Hematopoietic multipotent progenitor cell treated with erythropoietin and hydrocortisone succinate and interleukin-3 and kit ligand, for 17 days (in vitro differentiated cells): ENCODE measurements around the gene ADARB2.

Experiments
- DNase-seq: peaks from one replicate; pipeline ENCODE4 v3.0.0-alpha.2; 2015; ENCODE audit warnings: low spot score

The ADARB2 gene

DNA sequence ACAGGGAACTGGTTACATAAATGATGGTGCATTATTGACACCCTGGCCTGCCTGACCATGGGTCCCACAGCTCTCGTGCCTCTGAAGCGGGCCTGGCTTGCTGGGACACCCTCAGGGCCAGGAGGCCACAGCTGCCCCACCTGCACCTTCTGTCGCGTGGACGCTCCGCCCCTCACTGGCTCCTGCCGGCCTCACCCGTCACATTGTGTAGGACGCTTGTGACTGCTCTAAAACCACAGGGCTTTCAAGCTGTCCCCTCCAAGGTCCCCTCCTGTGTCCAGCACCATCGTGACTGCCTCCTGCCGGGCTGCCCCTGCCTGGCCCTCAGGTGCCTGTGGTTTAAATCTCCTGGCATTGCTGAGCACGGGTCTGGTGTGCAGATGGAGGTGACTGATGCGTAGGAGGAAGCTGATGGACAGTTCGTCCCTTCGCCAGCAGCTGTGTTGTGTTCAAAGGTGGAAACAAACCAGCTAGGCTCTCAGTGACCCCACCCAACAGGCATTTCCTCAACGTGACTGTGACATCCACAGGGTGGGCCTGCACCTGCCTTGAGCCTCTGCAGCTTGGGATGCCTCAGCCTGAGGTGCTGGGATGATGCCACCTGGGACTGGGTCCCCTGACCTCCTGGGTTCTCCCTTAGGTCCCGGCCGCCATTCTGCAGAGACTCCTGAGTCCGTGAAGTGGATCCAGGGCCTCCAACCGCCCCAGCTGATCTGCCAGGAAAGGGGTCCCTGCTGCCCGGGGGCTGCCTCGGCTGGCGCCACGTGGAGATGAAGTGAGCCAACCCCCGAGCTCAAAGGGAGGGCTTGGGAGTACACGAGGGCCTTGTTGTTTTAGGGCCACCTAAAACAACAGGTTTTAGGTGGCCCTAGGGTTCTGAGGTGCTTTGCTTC is 532.6 kb downstream of the ADARB2 start:
- no peak for DNase-seq

GRCh38 chr10:1203704-1204103 is 533.6 kb downstream of the ADARB2 start:
- no peak for DNase-seq

- DNase-seq, result no peak
Measured at GRCh38 chr10:1203216-1203615, 534.1 kb downstream of the ADARB2 start.

DNA sequence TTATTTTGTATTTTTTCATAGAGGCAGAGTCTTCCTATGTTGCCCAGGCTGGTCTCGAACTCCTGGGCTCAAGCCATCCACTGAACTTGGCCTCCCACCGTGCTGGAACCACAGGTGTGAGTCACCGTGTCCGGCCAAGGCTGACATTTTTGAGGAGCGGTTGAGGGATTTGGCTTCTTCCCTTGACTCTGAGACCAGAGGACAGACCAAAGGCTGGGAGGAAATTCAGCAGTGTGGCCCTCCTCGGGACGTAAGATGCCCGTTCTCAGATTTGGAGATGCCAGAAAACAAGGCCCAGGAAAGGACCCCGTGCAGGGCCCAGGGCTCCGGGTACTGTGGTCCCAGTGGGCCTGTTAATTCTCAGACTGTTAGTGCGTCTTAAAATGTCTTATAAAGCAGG is 535.0 kb downstream of the ADARB2 start:
- no peak for DNase-seq

GRCh38 chr10:1200866-1201807 is 536.2 kb downstream of the ADARB2 start:
- no peak for DNase-seq

- no peak for DNase-seq
Measured at GRCh38 chr10:1199897-1200721, 537.2 kb downstream of the ADARB2 start.

DNA sequence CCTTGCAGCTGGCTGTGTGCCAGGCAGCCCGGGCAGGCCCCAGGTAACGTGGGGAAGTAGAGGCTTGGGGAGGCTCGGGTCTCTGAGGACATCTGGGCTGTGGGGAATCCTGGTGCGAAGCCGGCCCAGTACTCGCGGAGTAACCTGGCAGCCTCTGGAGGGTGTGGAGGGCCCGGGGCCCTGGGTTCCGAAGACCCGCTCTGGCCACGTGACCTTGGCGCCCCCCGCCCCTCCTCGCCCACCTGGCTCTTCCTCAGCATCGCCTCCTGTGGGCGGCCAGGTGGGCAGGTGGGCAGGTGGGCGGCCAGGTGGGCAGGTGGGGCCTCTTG is 538.0 kb downstream of the ADARB2 start:
- no peak for DNase-seq

- no peak for DNase-seq
Measured at GRCh38 chr10:1198453-1199344, 538.6 kb downstream of the ADARB2 start.

- no peak for DNase-seq
Measured at GRCh38 chr10:1197384-1197783, 539.9 kb downstream of the ADARB2 start.

DNA sequence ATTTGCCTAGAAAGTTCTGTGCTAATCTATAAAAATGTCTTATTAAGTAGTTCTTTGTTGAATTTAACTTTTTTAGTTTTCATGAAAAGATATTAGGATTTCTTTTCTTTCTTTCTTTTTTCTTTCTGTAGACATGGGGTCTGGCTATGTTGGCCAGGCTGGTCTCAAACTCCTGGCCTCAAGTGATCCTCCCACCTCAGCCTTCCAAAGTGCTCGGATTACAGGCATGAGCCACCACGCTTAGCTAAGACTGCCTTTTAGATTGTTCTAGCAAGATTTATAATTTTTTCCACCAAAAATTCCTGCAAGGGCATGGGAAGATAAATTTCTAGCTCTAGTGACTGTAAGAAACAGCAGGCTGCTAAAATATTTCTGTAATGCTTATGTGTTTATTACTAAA is 540.7 kb downstream of the ADARB2 start:
- DNase-seq, result no peak

DNA sequence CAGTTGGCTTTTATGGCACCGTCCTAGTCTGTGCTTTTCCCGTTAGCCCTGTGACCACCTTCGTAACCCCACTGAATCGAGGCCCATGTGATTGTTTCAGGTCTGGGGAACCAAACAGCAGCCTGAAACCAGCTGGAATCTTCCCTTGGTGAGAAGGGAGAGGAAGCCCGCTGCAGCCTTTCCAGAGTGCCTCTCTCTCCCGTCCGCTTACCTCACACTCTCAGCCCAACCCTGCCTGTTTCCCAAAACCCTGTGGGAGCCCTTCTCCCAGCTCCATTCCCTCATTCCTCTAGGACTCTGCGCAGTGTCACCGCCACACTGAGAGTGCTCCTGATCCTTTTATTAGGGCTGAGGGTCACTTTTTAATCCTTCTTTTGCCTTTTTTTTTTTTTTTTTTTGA is 541.5 kb downstream of the ADARB2 start:
- DNase-seq, result no peak

DNA sequence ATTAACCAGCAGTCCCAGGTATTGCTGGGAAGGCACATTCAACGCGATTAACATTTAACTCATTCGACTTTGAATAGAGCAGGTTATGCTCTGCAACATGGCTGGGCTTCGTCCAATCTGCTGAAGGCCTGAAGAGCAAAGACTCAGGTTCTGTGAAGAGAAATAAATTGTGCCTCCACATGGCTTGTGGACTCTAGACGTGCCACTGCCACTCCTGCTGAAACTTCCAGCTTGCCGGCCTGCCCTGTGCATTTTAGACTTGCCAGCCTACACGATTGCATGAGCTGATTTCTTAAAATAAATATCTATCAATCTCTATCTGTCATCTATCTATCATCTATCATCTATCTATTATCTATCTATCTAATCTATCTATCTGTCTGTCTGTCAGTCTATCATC is 543.2 kb downstream of the ADARB2 start:
- DNase-seq, result no peak

DNA sequence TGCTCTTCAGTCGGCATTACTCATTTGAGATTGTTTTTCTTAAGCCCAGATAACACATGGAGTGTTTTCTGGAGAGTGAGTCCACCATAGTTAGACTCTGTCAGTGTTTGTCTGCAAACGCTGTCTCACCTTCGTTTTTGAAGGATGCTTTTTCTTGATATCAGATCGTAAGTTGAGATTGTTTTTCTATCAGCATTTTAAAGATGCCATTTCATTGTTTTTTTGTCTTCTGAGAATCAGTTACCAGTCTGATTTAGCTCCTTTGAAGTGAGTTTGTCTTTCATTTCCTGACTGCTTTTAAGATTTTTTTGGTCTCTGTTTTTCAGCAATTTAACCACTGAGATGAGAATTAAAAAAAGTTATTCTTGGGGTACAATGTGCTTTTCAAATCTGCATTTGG is 543.8 kb downstream of the ADARB2 start:
- no peak for DNase-seq

DNA sequence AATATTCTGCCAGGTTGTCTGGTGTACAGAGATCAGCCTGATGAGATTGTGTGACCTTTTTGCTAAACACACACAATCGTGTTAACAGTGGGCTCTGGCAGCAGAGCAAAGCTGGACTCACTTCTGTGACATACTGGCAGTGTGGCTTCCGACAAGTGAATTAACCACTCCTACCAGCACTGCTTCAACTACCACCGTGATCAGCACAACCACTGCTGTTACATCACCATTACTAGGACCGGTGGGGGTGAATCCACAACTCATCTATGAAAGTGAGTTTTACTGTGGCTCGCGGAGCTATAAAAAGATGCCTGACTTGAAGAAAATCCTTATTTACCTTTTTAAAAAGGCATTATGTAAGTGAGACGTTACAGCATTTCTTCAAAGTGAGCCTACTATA is 545.6 kb downstream of the ADARB2 start:
- DNase-seq, result no peak

DNA sequence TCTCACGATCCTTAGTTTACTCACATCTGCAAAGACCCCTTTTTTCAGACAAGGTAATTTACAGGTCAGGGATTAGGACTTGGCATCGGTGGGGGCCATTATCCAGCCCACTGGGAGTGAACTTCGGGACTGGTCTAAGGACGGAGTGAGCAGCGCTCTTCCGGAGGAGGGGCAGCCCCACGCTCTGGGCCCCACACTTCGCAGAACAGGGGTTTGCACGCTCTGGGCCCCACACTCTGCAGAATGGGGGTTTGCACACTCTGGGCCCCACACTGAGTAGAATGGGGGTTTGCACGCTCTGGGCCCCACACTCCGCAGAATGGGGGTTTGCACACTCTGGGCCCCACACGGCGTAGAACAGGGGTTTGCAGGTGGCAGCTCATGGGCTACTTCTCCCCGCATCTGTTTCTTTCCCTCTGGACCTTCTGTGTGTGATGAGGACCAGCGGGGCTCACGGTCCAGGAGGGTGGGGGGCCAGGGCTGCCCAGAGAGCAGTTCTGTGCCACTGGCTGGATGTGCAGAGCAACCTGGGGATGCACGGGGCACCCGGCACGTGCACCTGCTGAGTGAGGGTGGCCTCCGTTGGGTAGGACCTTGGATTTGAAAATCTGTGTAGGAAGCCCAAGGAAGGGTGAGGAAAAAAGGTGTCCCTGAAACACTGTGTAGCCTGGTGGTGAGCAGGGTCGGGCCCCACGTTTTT is 546.4 kb downstream of the ADARB2 start:
- no peak for DNase-seq

- no peak for DNase-seq
Measured at GRCh38 chr10:1190052-1190395, 547.3 kb downstream of the ADARB2 start.

DNA sequence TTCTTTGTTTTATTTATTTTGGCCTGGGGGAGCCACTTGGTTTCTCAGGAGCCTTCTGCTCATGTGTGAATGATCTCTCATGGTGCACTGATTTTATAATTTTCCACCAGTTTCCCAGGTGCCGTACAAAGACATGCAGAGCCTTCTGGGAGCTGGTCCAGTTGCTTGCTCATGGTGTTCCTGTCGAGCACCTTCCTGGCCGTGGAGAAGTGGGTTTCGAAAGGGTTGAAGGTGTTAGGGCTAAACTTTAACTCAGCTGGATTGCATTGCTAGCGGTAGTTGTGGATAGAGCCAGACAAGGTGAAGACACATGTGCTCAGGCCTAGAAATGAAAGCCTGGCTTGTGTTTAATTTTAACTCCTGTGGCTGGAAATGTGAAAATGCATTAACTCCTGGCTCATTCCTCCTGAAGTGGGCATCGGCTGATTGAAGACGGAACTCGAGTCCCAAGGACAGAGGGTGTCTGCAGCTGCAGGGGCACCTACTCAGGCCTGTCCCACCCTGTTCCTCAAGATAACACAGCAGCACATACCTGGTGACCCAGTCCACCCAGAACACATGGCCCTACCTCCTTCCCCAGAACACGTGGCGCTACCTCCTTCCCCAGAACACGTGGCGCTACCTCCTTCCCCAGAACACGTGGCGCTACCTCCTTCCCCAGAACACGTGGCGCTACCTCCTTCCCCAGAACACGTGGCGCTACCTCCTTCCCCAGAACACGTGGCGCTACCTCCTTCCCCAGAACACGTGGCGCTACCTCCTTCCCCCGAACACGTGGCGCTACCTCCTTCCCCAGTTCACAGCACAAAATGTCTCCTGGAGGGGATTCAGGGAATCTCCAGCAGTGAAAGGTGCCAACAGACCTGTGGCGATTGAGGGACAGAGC is 547.9 kb downstream of the ADARB2 start:
- no peak for DNase-seq

DNA sequence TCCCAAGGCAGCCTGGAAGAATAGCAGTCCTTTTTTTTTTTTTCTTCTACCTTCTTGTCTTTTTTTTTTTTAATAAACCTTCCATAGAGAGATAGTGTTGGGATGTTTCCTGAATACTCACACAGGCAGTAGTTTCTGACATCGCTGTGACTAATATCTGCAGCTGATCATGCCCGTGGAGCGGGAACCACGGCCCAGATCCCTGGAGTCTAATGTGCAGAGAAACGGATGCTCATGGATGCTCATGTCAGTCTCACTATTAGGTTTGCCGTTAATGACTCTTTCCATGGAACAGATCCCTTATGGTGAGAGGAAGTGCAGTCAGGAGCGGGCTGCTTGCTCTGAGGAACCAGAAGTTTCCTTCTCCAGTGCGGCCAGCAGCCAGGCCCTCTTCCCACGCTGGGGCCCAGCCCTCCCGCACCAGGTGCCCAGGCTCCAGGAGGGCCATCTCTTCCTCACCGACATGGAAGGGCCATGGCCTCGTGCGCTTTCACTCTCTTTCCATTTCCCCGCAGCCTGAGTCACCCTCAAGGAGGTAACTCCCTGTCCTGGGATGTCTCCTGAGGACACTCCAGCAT is 548.7 kb downstream of the ADARB2 start:
- DNase-seq, result no peak

GRCh38 chr10:1187855-1188557 is 549.3 kb downstream of the ADARB2 start:
- no peak for DNase-seq
